ENCODE results near the gene STXBP5.

STXBP5 gene

DNA sequence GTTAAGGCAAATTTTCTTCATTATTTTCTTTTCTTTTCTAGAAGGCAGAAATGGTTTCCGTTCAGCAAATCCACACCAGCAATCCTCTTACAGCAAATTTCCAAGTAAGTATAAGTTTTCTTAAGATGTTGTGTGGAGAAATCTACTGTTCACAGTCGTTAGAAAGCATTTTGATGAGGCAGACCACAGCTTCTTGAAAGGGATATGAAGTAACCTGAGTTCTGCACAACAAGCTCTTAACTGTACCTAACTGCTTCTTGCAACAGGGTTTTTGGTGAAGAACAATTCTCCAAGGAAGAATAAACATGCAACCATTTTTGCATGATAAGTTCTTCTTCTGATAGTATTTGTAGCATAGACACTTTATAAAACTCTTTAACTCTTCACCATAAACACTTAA, 45.3 kb upstream of the STXBP5 start:
- H3K27ac ChIP-seq (ENCODE audit: low read depth, low read length), result no peak overlapping the region
- no peak overlapping the region for H3K23ac ChIP-seq (ENCODE audit: low read length)
- H4K8ac ChIP-seq (ENCODE audit: low read depth, low read length), result no peak overlapping the region
- H3K56ac ChIP-seq (ENCODE audit: low read length), result no peak overlapping the region
- H2AK5ac ChIP-seq (ENCODE audit: low read length), result no peak overlapping the region
- no peak overlapping the region for H2BK120ac ChIP-seq (ENCODE audit: low read depth, low read length)
- H3K36me3 ChIP-seq (ENCODE audit: control insufficient read depth, insufficient read depth, low read length), result no peaks in the 10 kb centered on the region
- no peaks in the 10 kb centered on the region for H3K27me3 ChIP-seq (ENCODE audit: insufficient read depth, low read length, poor library complexity)
- no peaks in the 10 kb centered on the region for H3K79me2 ChIP-seq (ENCODE audit: control insufficient read depth, insufficient read depth, low read length)
- H3K79me1 ChIP-seq (ENCODE audit: low read length), result no peaks in the 10 kb centered on the region
- H3K4me1 ChIP-seq (ENCODE audit: control insufficient read depth, low read depth, low read length), result no peaks in the 10 kb centered on the region
- H3K4me2 ChIP-seq (ENCODE audit: low read length), result no peak overlapping the region
- no peak overlapping the region for H3K4me3 ChIP-seq (ENCODE audit: low read length)
- H4K5ac ChIP-seq (ENCODE audit: low read length), result no peak overlapping the region
- H3K9ac ChIP-seq (ENCODE audit: low read length), result no peak overlapping the region
- no peak overlapping the region for H2BK5ac ChIP-seq (ENCODE audit: low read length)
- DNase-seq, result no peak
- H3K4ac ChIP-seq (ENCODE audit: low read depth, low read length), result no peak overlapping the region
- no CpG with 5 or more reads among the region's 2 CpGs for WGBS (ENCODE audit: extremely low coverage, insufficient coverage, low lambda C conversion rate)
- no peak overlapping the region for H3K18ac ChIP-seq (ENCODE audit: low read length)
- no peak overlapping the region for H2BK15ac ChIP-seq (replicated peaks; ENCODE audit: low read depth)

DNA sequence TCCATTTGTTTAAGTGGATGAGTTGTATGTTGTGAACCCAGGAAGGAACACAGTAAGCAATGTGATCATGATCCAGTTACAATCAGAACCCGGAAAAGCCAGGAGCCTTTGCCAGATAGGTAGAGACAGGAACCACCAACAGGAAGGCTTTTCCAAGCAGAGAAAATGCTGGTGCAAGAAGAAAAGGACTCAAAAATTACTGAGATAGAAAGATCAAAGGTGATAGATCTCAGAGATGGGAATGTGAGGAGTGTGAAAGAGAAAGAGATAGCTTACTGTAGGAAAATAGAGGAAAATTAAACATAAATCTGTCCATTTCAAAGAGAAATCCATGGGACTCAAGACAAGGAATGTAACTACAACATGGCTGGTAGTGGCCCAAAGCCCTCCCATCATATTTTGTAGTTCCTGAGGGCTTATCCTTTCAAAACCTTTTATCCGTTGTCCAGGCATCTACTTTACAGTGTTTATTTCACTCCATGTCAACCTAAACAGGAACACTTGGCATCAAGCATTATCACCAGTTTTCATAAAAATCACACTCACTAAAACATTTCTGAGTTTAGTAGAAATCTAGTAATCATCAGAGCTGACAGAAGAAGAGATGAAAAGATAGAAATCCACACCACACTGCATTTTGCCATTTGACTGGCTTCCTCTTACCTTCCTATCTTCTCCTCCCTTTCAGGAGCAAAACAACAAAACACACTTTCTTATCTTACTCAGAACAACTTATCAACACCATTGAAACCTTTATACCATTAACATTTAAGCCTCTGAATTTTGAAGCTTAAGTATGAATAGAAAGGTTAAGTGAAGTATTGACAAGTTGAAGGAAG, 44.5 kb upstream of the STXBP5 start:
- no peak overlapping the region for H2BK15ac ChIP-seq (replicated peaks; ENCODE audit: low read depth)
- no peak overlapping the region for H3K9ac ChIP-seq (ENCODE audit: low read length)
- H3K79me1 ChIP-seq (ENCODE audit: low read length), result no peaks in the 10 kb centered on the region
- H3K79me2 ChIP-seq (ENCODE audit: control insufficient read depth, insufficient read depth, low read length), result no peaks in the 10 kb centered on the region
- H2BK120ac ChIP-seq (ENCODE audit: low read depth, low read length), result no peak overlapping the region
- no peak overlapping the region for H4K5ac ChIP-seq (ENCODE audit: low read length)
- no peaks in the 10 kb centered on the region for H3K36me3 ChIP-seq (ENCODE audit: control insufficient read depth, insufficient read depth, low read length)
- H3K4me3 ChIP-seq (ENCODE audit: low read length), result no peak overlapping the region
- no peak overlapping the region for H4K8ac ChIP-seq (ENCODE audit: low read depth, low read length)
- no peak overlapping the region for H3K27ac ChIP-seq (ENCODE audit: low read depth, low read length)
- H3K4me2 ChIP-seq (ENCODE audit: low read length), result no peak overlapping the region
- H2BK5ac ChIP-seq (ENCODE audit: low read length), result no peak overlapping the region
- no CpG with 5 or more reads among the region's 2 CpGs for WGBS (ENCODE audit: extremely low coverage, insufficient coverage, low lambda C conversion rate)
- no peaks in the 10 kb centered on the region for H3K27me3 ChIP-seq (ENCODE audit: insufficient read depth, low read length, poor library complexity)
- H2AK5ac ChIP-seq (ENCODE audit: low read length), result no peak overlapping the region
- no peak overlapping the region for H3K18ac ChIP-seq (ENCODE audit: low read length)
- H3K4ac ChIP-seq (ENCODE audit: low read depth, low read length), result no peak overlapping the region
- H3K23ac ChIP-seq (ENCODE audit: low read length), result no peak overlapping the region
- no peaks in the 10 kb centered on the region for H3K4me1 ChIP-seq (ENCODE audit: control insufficient read depth, low read depth, low read length)
- DNase-seq, result peak; percentile 19
- H3K56ac ChIP-seq (ENCODE audit: low read length), result no peak overlapping the region

DNA sequence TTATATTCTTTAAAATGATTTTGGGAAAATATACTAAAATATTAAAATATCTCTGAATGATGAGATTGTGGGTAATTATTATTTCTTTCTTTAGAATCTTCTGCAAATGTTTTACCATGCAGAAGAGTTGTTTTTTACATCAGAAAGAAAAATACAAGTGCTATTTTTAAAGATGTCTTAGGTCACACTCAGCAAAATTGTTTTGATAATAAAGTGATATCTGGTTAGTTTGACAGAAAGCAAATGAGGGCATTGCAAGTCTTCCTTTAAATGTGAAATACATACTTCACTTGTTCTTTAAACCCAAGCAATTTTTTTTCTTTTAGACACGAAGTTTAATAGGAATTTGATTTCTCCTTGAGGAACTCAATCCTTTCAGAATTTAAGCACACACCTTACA, 43.6 kb upstream of the STXBP5 start:
- no peak overlapping the region for H2BK15ac ChIP-seq (replicated peaks; ENCODE audit: low read depth)

DNA sequence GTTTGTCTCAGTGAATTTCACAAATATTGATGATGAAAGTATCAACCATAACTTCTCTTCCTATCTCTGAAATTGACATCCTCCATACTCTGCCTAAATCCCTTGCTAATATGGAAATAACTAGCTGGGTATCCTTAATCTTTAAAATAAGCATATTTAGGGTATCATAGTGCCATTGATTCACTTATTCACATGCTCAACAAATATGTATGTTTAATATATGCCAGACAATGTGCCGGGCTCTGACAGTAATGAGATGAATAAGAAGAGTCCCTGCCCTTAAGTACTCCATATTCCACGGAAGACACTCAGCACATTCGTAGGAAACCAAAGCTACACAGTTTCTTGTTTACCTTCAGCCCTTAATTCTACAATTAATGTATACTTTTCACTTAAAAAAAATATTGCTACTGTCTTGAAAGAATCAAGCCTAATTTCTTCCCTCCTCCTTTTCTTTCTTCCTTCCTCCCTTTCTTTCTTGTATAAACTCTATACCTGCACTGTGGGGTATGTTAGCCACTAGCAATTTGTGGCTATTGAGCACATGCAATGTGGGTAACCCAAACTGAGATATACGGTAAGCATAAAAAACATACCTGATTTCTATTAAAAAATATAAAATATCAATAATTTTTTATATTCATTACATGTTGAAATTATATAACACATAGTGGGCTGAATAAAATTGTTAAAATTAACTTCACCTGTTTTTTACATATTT, 42.8 kb upstream of the STXBP5 start:
- no peaks in the 10 kb centered on the region for H3K36me3 ChIP-seq (ENCODE audit: control insufficient read depth, insufficient read depth, low read length)
- H3K23ac ChIP-seq (ENCODE audit: low read length), result no peak overlapping the region
- no peak overlapping the region for H3K27ac ChIP-seq (ENCODE audit: low read depth, low read length)
- no peak overlapping the region for H2BK15ac ChIP-seq (replicated peaks; ENCODE audit: low read depth)
- H3K79me2 ChIP-seq (ENCODE audit: control insufficient read depth, insufficient read depth, low read length), result no peaks in the 10 kb centered on the region
- H3K4me3 ChIP-seq (ENCODE audit: low read length), result no peak overlapping the region
- H4K5ac ChIP-seq (ENCODE audit: low read length), result no peak overlapping the region
- no peak overlapping the region for H3K56ac ChIP-seq (ENCODE audit: low read length)
- no peak overlapping the region for H2BK120ac ChIP-seq (ENCODE audit: low read depth, low read length)
- H3K4me1 ChIP-seq (ENCODE audit: control insufficient read depth, low read depth, low read length), result no peaks in the 10 kb centered on the region
- H3K4me2 ChIP-seq (ENCODE audit: low read length), result no peak overlapping the region
- no peak overlapping the region for H3K4ac ChIP-seq (ENCODE audit: low read depth, low read length)
- no peaks in the 10 kb centered on the region for H3K79me1 ChIP-seq (ENCODE audit: low read length)
- H3K27me3 ChIP-seq (ENCODE audit: insufficient read depth, low read length, poor library complexity), result no peaks in the 10 kb centered on the region
- H2AK5ac ChIP-seq (ENCODE audit: low read length), result no peak overlapping the region
- DNase-seq, result no peak
- no peak overlapping the region for H4K8ac ChIP-seq (ENCODE audit: low read depth, low read length)
- no peak overlapping the region for H3K18ac ChIP-seq (ENCODE audit: low read length)
- H2BK5ac ChIP-seq (ENCODE audit: low read length), result no peak overlapping the region
- WGBS (ENCODE audit: extremely low coverage, insufficient coverage, low lambda C conversion rate), result no CpG with 5 or more reads among the region's 4 CpGs
- no peak overlapping the region for H3K9ac ChIP-seq (ENCODE audit: low read length)

More for the DNA sequence above, 43.6 kb upstream of the STXBP5 start:
- no peak for DNase-seq
- Histone ChIP-seq H3K4me3 (ENCODE audit: low read length) (no peak overlapping the region), H3K27me3 (ENCODE audit: insufficient read depth, low read length, poor library complexity) (no peaks in the 10 kb centered on the region), H3K79me1 (ENCODE audit: low read length) (no peaks in the 10 kb centered on the region), H3K79me2 (ENCODE audit: control insufficient read depth, insufficient read depth, low read length) (no peaks in the 10 kb centered on the region), H4K5ac (ENCODE audit: low read length) (no peak overlapping the region), H3K9ac (ENCODE audit: low read length) (no peak overlapping the region), H2BK5ac (ENCODE audit: low read length) (no peak overlapping the region), H3K4ac (ENCODE audit: low read depth, low read length) (no peak overlapping the region), H3K56ac (ENCODE audit: low read length) (no peak overlapping the region), H3K4me2 (ENCODE audit: low read length) (no peak overlapping the region), H4K8ac (ENCODE audit: low read depth, low read length) (no peak overlapping the region), H3K36me3 (ENCODE audit: control insufficient read depth, insufficient read depth, low read length) (no peaks in the 10 kb centered on the region), H3K27ac (ENCODE audit: low read depth, low read length) (no peak overlapping the region), H3K18ac (ENCODE audit: low read length) (no peak overlapping the region), H3K23ac (ENCODE audit: low read length) (no peak overlapping the region), H2AK5ac (ENCODE audit: low read length) (no peak overlapping the region), H2BK120ac (ENCODE audit: low read depth, low read length) (no peak overlapping the region), H3K4me1 (ENCODE audit: control insufficient read depth, low read depth, low read length) (no peaks in the 10 kb centered on the region)
- WGBS (ENCODE audit: extremely low coverage, insufficient coverage, low lambda C conversion rate), result no CpG with 5 or more reads among the region's 1 CpG

DNA sequence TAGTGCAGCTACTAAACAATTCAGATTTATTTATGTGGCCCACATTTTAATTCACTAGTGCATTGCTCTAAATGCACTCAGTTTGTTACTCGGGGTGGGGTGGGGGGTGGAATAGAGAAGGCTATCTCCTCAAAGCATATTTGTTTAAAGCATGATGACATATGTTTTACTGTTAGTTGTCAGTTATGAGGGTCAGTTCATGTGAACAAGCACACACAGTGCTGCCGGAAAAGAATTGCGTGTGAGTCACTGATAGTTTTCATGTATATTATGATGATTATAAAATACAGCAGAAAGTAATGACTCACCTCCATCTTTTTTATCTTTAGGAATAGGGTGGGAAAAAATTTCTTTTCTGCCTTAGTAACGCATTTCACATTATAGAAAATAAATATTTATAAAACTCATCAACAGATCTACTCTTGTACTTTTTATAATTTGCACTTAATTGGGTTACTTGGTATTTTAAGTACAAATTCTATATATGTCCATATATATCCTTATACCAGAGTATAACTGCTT, 42.2 kb upstream of the STXBP5 start:
- Histone ChIP-seq H3K4me2 (ENCODE audit: low read length) (no peak overlapping the region), H3K79me2 (ENCODE audit: control insufficient read depth, insufficient read depth, low read length) (no peaks in the 10 kb centered on the region)
- WGBS (ENCODE audit: extremely low coverage, insufficient coverage, low lambda C conversion rate), result no CpG with 5 or more reads among the region's 4 CpGs

More for the DNA sequence above, 42.2 kb upstream of the STXBP5 start:
- no peak overlapping the region for H4K5ac ChIP-seq (ENCODE audit: low read length)
- H3K27ac ChIP-seq (ENCODE audit: low read depth, low read length), result no peak overlapping the region
- H3K23ac ChIP-seq (ENCODE audit: low read length), result no peak overlapping the region
- no peak overlapping the region for H3K18ac ChIP-seq (ENCODE audit: low read length)
- no peaks in the 10 kb centered on the region for H3K27me3 ChIP-seq (ENCODE audit: insufficient read depth, low read length, poor library complexity)
- H3K56ac ChIP-seq (ENCODE audit: low read length), result no peak overlapping the region
- H2BK15ac ChIP-seq (replicated peaks; ENCODE audit: low read depth), result no peak overlapping the region
- no peak overlapping the region for H2BK120ac ChIP-seq (ENCODE audit: low read depth, low read length)
- H3K4me1 ChIP-seq (ENCODE audit: control insufficient read depth, low read depth, low read length), result no peaks in the 10 kb centered on the region
- H2AK5ac ChIP-seq (ENCODE audit: low read length), result no peak overlapping the region
- no peak overlapping the region for H2BK5ac ChIP-seq (ENCODE audit: low read length)
- H4K8ac ChIP-seq (ENCODE audit: low read depth, low read length), result no peak overlapping the region
- DNase-seq, result no peak
- H3K9ac ChIP-seq (ENCODE audit: low read length), result no peak overlapping the region
- no peak overlapping the region for H3K4ac ChIP-seq (ENCODE audit: low read depth, low read length)
- H3K79me1 ChIP-seq (ENCODE audit: low read length), result no peaks in the 10 kb centered on the region
- no peak overlapping the region for H3K4me3 ChIP-seq (ENCODE audit: low read length)
- no peaks in the 10 kb centered on the region for H3K36me3 ChIP-seq (ENCODE audit: control insufficient read depth, insufficient read depth, low read length)

All from mesendoderm (in vitro differentiated cells).